SU-DHL-6 (cell line): ENCODE results near the gene RPL6.

Experiments
- H2AFZ ChIP-seq: fragments of 200-600 bp; sonication (generic); 2 replicates; pipeline ENCODE4 v1.6.1; 2014; ENCODE audit warnings: low read depth, mild to moderate bottlenecking, moderate library complexity, mixed read lengths, antibody characterized with exemption, low read length; ENCODE audit not compliant: severe bottlenecking
- H3F3A ChIP-seq: fragments of 200-600 bp; shearing (Covaris generic); 2 replicates; pipeline ENCODE4 v1.6.0; 2016; ENCODE audit warnings: antibody characterized with exemption, mild to moderate bottlenecking; ENCODE audit not compliant: insufficient read depth
- H3K27ac ChIP-seq: fragments of 200-600 bp; sonication (generic); 2 replicates; pipeline ENCODE4 v1.5.1; 2016; ENCODE audit warnings: low read depth, mild to moderate bottlenecking, low read length, moderate library complexity, mixed read lengths
- H3K27me3 ChIP-seq: fragments of 200-600 bp; sonication (generic), shearing (Covaris generic); 2 replicates; pipeline ENCODE4 v1.6.0; 2014; ENCODE audit warnings: mild to moderate bottlenecking, low read length
- H3K36me3 ChIP-seq: fragments of 200-600 bp; sonication (generic); 2 replicates; pipeline ENCODE4 v1.6.1; 2014; ENCODE audit warnings: mild to moderate bottlenecking, low read length, mixed read lengths
- H3K4me2 ChIP-seq: fragments of 300-600, 200-600 bp; shearing (Covaris generic), sonication (generic); 2 replicates; pipeline ENCODE4 v1.6.0; 2014; ENCODE audit warnings: low read length, low read depth, mild to moderate bottlenecking; ENCODE audit not compliant: poor library complexity, severe bottlenecking
- H3K4me3 ChIP-seq: fragments of 200-600 bp; sonication (generic); 2 replicates; pipeline ENCODE4 v1.5.1; 2014; ENCODE audit warnings: antibody characterized with exemption, low read length, mild to moderate bottlenecking, mixed read lengths; ENCODE audit not compliant: insufficient read depth, poor library complexity, severe bottlenecking
- H3K79me2 ChIP-seq: fragments of 200-600 bp; sonication (generic); 2 replicates; pipeline ENCODE4 v1.6.1; 2014; ENCODE audit warnings: mild to moderate bottlenecking, low read length, moderate library complexity; ENCODE audit not compliant: insufficient read depth
- H3K9ac ChIP-seq: fragments of 200-600 bp; sonication (generic); 2 replicates; pipeline ENCODE4 v1.7.0; 2014; ENCODE audit warnings: mild to moderate bottlenecking, low read length
- H3K9me2 ChIP-seq: fragments of 200-600 bp; sonication (generic); replicated peaks from 2 replicates; pipeline ENCODE4 v1.6.1; 2014; ENCODE audit warnings: low read length; ENCODE audit not compliant: insufficient read depth
- H3K9me3 ChIP-seq: fragments of 200-600 bp; sonication (generic); 2 replicates; pipeline ENCODE4 v1.6.1; 2014; ENCODE audit warnings: low read length, mixed read lengths; ENCODE audit not compliant: insufficient read depth
- H4K20me1 ChIP-seq: fragments of 200-600 bp; sonication (generic); 2 replicates; pipeline ENCODE4 v1.6.1; 2014; ENCODE audit warnings: low read depth, mild to moderate bottlenecking, antibody characterized with exemption, low read length, moderate library complexity, mixed read lengths
- CTCF ChIP-seq: fragments of 200-600 bp; sonication (generic); IDR thresholded peaks from one replicate; pipeline ENCODE4 v1.5.1; 2017; ENCODE audit warnings: antibody characterized with exemption, mild to moderate bottlenecking, low read length, moderate library complexity; ENCODE audit not compliant: insufficient read depth, poor library complexity, severe bottlenecking
- EZH2phosphoT487 ChIP-seq: fragments of 200-600 bp; sonication (generic), shearing (Covaris generic); conservative IDR thresholded peaks from 2 replicates; pipeline ENCODE4 v1.6.1; 2018; ENCODE audit warnings: mild to moderate bottlenecking, antibody characterized with exemption, low read length, moderate library complexity, mixed read lengths

The RPL6 gene

GRCh38 chr12:112433551-112433950, 24.1 kb upstream of the RPL6 start:
- Histone ChIP-seq H4K20me1 (peaks cover 9% of the 10 kb centered on the region), H3K9me3 (no peaks in the 10 kb centered on the region), H3K4me2 (no peak overlapping the region), H2AFZ (no peak overlapping the region), H3F3A (peaks cover 15% of the 10 kb centered on the region), H3K79me2 (peaks cover 89% of the 10 kb centered on the region), H3K9me2 (no peaks in the 10 kb centered on the region), H3K27me3 (no peaks in the 10 kb centered on the region), H3K9ac (no peak overlapping the region), H3K27ac (no peak overlapping the region), H3K36me3 (no peaks in the 10 kb centered on the region), H3K4me3 (no peak overlapping the region)
- TF ChIP-seq EZH2phosphoT487: no peak
- no peak for TF ChIP-seq CTCF

GRCh38 chr12:112431965-112432364, 22.6 kb upstream of the RPL6 start:
- no peaks in the 10 kb centered on the region for H3K9me2 ChIP-seq
- peaks cover 15% of the 10 kb centered on the region for H3F3A ChIP-seq
- no peak overlapping the region for H2AFZ ChIP-seq
- no peaks in the 10 kb centered on the region for H3K27me3 ChIP-seq
- no peaks in the 10 kb centered on the region for H3K36me3 ChIP-seq
- no peak for TF ChIP-seq EZH2phosphoT487
- no peak for TF ChIP-seq CTCF
- no peak overlapping the region for H3K27ac ChIP-seq
- peaks cover 9% of the 10 kb centered on the region for H4K20me1 ChIP-seq
- H3K9ac ChIP-seq: no peak overlapping the region
- no peak overlapping the region for H3K4me2 ChIP-seq
- no peak overlapping the region for H3K4me3 ChIP-seq
- H3K79me2 ChIP-seq: peaks cover 83% of the 10 kb centered on the region
- no peaks in the 10 kb centered on the region for H3K9me3 ChIP-seq

- H3K79me2 ChIP-seq: peaks cover 83% of the 10 kb centered on the region
- no peaks in the 10 kb centered on the region for H3K9me3 ChIP-seq
- H3K27me3 ChIP-seq: no peaks in the 10 kb centered on the region
- TF ChIP-seq CTCF (no peak), EZH2phosphoT487 (no peak)
- no peak overlapping the region for H3K4me2 ChIP-seq
- no peak overlapping the region for H2AFZ ChIP-seq
- no peak overlapping the region for H3K27ac ChIP-seq
- H3K9me2 ChIP-seq: no peaks in the 10 kb centered on the region
- no peak overlapping the region for H3K4me3 ChIP-seq
- no peak overlapping the region for H3K9ac ChIP-seq
- H4K20me1 ChIP-seq: no peaks in the 10 kb centered on the region; the same call in 1 of the 2 replicates
- H3F3A ChIP-seq: peaks cover 8% of the 10 kb centered on the region; the same call in 1 of the 2 replicates
- no peaks in the 10 kb centered on the region for H3K36me3 ChIP-seq
Measured at GRCh38 chr12:112430929-112431328, 21.5 kb upstream of the RPL6 start.
